PC-9 (cell line): ENCODE results near the gene EIF2AK3.

Source experiments
- CTCF ChIP-seq: fragments of 200-600 bp; sonication (generic); conservative IDR thresholded peaks from 2 replicates; pipeline ENCODE4 v1.6.1; 2017; ENCODE audit warnings: mixed run types, antibody characterized with exemption, mild to moderate bottlenecking, moderate library complexity
- EZH2 ChIP-seq: fragments of 200-600 bp; sonication (generic); IDR thresholded peaks from 2 replicates; pipeline ENCODE4 v1.8.0; 2017; ENCODE audit warnings: antibody characterized with exemption, low read depth

DNA sequence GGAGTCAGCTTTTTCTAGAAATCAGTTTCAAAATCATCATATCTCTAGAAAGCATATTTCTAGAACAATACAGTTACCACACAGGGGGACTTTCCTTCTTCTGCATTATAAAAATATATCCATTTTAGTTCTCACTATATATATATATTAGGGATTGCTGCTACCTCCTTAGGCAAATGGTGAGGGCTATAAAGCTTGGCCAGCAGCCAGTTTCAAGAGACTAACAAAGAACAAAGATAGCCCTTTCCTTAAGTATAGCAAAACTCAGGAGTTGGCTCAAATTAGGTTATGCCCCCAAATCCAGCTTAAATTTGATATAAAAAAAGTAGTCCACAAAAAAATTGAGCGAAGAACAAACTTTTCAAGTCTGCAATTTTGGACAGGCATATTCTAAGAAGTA is 70.0 kb downstream of the EIF2AK3 start:
- TF ChIP-seq CTCF (no peak), EZH2 (no peak)
